Stimulated activated CD4-positive, alpha-beta T cell treated with anti-CD3 and anti-CD28 coated beads, Interleukin-12 subunit alpha, Interleukin-12 subunit beta, amount 100 ng/mL, for 24 hours (primary cell): Measurements from ENCODE around the gene C1orf167.
A peak's percentile ranks its signal among the peaks of the same experiment; 100 is the strongest.
"Not testable (repeated sequence)": the region's sequence is repeated elsewhere in the genome, so short reads cannot be mapped to it uniquely, and the experiment has no call there.

Experiments used
- DNase-seq, 2 experiments: peaks; one replicate each; pipeline ENCODE4 v3.0.0-alpha.2; 2020; ENCODE audit warnings: low read depth in 2 of 2

C1orf167 gene

GRCh38 chr1:11800756-11801433 is 38.9 kb downstream of the C1orf167 start:
- DNase-seq = no peak

GRCh38 chr1:11802616-11802972 is 40.6 kb downstream of the C1orf167 start:
- no peak for DNase-seq

- peak; percentile 52 to 72 for DNase-seq
Observed at GRCh38 chr1:11802973-11803885, 41.2 kb downstream of the C1orf167 start.

- not testable (repeated sequence) for DNase-seq
Observed at GRCh38 chr1:11803924-11804665, 42.1 kb downstream of the C1orf167 start.

- DNase-seq = peak in 1 of 2 experiments; percentile 19
Observed at GRCh38 chr1:11804666-11805421, 42.9 kb downstream of the C1orf167 start.

- DNase-seq = peak; percentile 95 to 99
Observed at GRCh38 chr1:11805422-11806306, 43.7 kb downstream of the C1orf167 start, which contains the start of the genes CLCN6 and MTHFR. TSS of gene CLCN6 (plus strand) at chr1:11806191. CDS start at chr1:11806263, 72 bp downstream. TSS of gene MTHFR (minus strand) at chr1:11805964. CDS start at chr1:11803116, 2,848 bp downstream.

- no peak for DNase-seq
Observed at GRCh38 chr1:11806307-11806936, 44.4 kb downstream of the C1orf167 start.

GRCh38 chr1:11807133-11807532 is 45.1 kb downstream of the C1orf167 start:
- DNase-seq = no peak

- DNase-seq = no peak
Observed at GRCh38 chr1:11813021-11813420, 51.0 kb downstream of the C1orf167 start.

- DNase-seq = no peak
Observed at GRCh38 chr1:11817192-11817591, 55.2 kb downstream of the C1orf167 start.

- DNase-seq = no peak
Observed at GRCh38 chr1:11822091-11822490, 60.1 kb downstream of the C1orf167 start.

GRCh38 chr1:11823366-11824137 is 61.6 kb downstream of the C1orf167 start:
- DNase-seq = no peak

- DNase-seq = no peak
Observed at GRCh38 chr1:11825131-11825530, 63.1 kb downstream of the C1orf167 start.

- DNase-seq = no peak
Observed at GRCh38 chr1:11826946-11827345, 65.0 kb downstream of the C1orf167 start.

GRCh38 chr1:11828511-11828910 is 66.5 kb downstream of the C1orf167 start:
- no peak for DNase-seq

GRCh38 chr1:11831945-11832725 is 70.1 kb downstream of the C1orf167 start:
- no peak for DNase-seq

- no peak for DNase-seq
Observed at GRCh38 chr1:11833497-11833896, 71.5 kb downstream of the C1orf167 start.

GRCh38 chr1:11833900-11834299 is 71.9 kb downstream of the C1orf167 start:
- DNase-seq = no peak
